GM12875 (cell line): Measurements from ENCODE around the gene IRF1.

ENCODE experiments used
- H3K4me3 ChIP-seq: one replicate; pipeline ENCODE4 v1.5.1; 2011; ENCODE audit warnings: low read depth, low read length, control low read depth
- CTCF ChIP-seq: IDR thresholded peaks from 2 replicates; pipeline ENCODE4 v1.5.1; 2011; ENCODE audit warnings: low read depth, mild to moderate bottlenecking, control low read depth, inconsistent platforms, low read length, moderate library complexity, borderline replicate concordance; ENCODE audit not compliant: insufficient read depth

IRF1 gene

GRCh38 chr5:132454361-132454760 lies 36.2 kb downstream of the IRF1 start:
- H3K4me3 ChIP-seq, result no peak overlapping the region
- TF ChIP-seq CTCF, result no peak

- TF ChIP-seq CTCF, result no peak
Measured at GRCh38 chr5:132451387-132451786, 39.2 kb downstream of the IRF1 start.

GRCh38 chr5:132449060-132449459 lies 41.5 kb downstream of the IRF1 start:
- no peak for TF ChIP-seq CTCF
- H3K4me3 ChIP-seq, result no peak overlapping the region

More at GRCh38 chr5:132451387-132451786, 39.2 kb downstream of the IRF1 start:
- H3K4me3 ChIP-seq, result no peak overlapping the region

GRCh38 chr5:132447196-132447595 lies 43.4 kb downstream of the IRF1 start:
- TF ChIP-seq CTCF, result no peak
- H3K4me3 ChIP-seq, result no peak overlapping the region

- H3K4me3 ChIP-seq, result no peak overlapping the region
Measured at GRCh38 chr5:132446621-132447020, 44.0 kb downstream of the IRF1 start.

GRCh38 chr5:132445930-132446329 lies 44.6 kb downstream of the IRF1 start:
- H3K4me3 ChIP-seq, result no peak overlapping the region
- TF ChIP-seq CTCF, result no peak

More at GRCh38 chr5:132446621-132447020, 44.0 kb downstream of the IRF1 start:
- no peak for TF ChIP-seq CTCF

- no peak for TF ChIP-seq CTCF
- H3K4me3 ChIP-seq, result no peak overlapping the region
Measured at GRCh38 chr5:132445640-132445923, 45.0 kb downstream of the IRF1 start.
